MM.1S (cell line): ENCODE measurements around the gene NFE2L3.

Experiments
- DNase-seq: peaks from one replicate; pipeline ENCODE4 v3.0.0-alpha.2; 2015
- H2AFZ ChIP-seq: fragments of 300-600 bp; sonication (generic); 2 replicates; pipeline ENCODE4 v1.6.0; 2016; ENCODE audit warnings: antibody characterized with exemption, low read length
- H3F3A ChIP-seq: fragments of 300-600 bp; sonication (generic); 2 replicates; pipeline ENCODE4 v1.6.1; 2016; ENCODE audit warnings: mild to moderate bottlenecking, antibody characterized with exemption, low read length, moderate library complexity, mixed read lengths; ENCODE audit not compliant: insufficient read depth
- H3K27ac ChIP-seq: fragments of 300-600 bp; sonication (generic); 2 replicates; pipeline ENCODE4 v1.5.1; 2016; ENCODE audit warnings: mild to moderate bottlenecking, low read length
- H3K27me3 ChIP-seq: fragments of 300-600 bp; sonication (generic); replicated peaks from 2 replicates; pipeline ENCODE4 v1.6.0; 2016; ENCODE audit warnings: low read length; ENCODE audit not compliant: insufficient read depth
- H3K36me3 ChIP-seq: fragments of 300-600 bp; sonication (generic); replicated peaks from 2 replicates; pipeline ENCODE4 v1.6.1; 2016; ENCODE audit warnings: mild to moderate bottlenecking, low read length, mixed read lengths; ENCODE audit not compliant: insufficient read depth
- H3K4me1 ChIP-seq: fragments of 300-600 bp; sonication (generic); 2 replicates; pipeline ENCODE4 v1.6.1; 2016; ENCODE audit warnings: low read length, mixed read lengths
- H3K4me2 ChIP-seq: fragments of 300-600 bp; sonication (generic); 2 replicates; pipeline ENCODE4 v1.6.0; 2016; ENCODE audit warnings: low read depth, low read length
- H3K4me3 ChIP-seq: fragments of 300-600 bp; sonication (generic); 2 replicates; pipeline ENCODE4 v1.5.1; 2016; ENCODE audit warnings: low read length, mixed read lengths
- H3K79me2 ChIP-seq: fragments of 300-600 bp; sonication (generic); 2 replicates; pipeline ENCODE4 v1.6.1; 2016; ENCODE audit warnings: mixed run types, low read length, mixed read lengths
- H3K9ac ChIP-seq: fragments of 300-600 bp; sonication (generic); 2 replicates; pipeline ENCODE4 v1.6.1; 2016; ENCODE audit warnings: low read length, mixed read lengths
- H3K9me2 ChIP-seq: fragments of 300-600 bp; sonication (generic); replicated peaks from 2 replicates; pipeline ENCODE4 v1.6.1; 2016; ENCODE audit warnings: mild to moderate bottlenecking, low read length, mixed read lengths; ENCODE audit not compliant: insufficient read depth
- H3K9me3 ChIP-seq: fragments of 300-600 bp; sonication (generic); replicated peaks from 2 replicates; pipeline ENCODE4 v1.6.1; 2016; ENCODE audit warnings: mild to moderate bottlenecking, low read length, mixed read lengths; ENCODE audit not compliant: insufficient read depth
- H4K20me1 ChIP-seq: fragments of 300-600 bp; sonication (generic); 2 replicates; pipeline ENCODE4 v1.6.1; 2016; ENCODE audit warnings: mild to moderate bottlenecking, low read length, moderate library complexity, mixed read lengths; ENCODE audit not compliant: insufficient read depth
- EZH2 ChIP-seq: fragments of 300-600 bp; sonication (generic); optimal IDR thresholded peaks from 2 replicates; pipeline ENCODE3; 2017; ENCODE audit warnings: low read depth, mild to moderate bottlenecking, antibody characterized with exemption, low read length, mixed read lengths
- EZH2phosphoT487 ChIP-seq: fragments of 300-600 bp; sonication (generic); IDR thresholded peaks from 2 replicates; pipeline ENCODE4 v1.6.1; 2018; ENCODE audit warnings: antibody characterized with exemption, low read length
- TF ChIP-seq, protein P1 (sequence below): fragments of 300-600 bp; sonication (generic); IDR thresholded peaks from 2 replicates; pipeline ENCODE4 v1.5.1; 2016; ENCODE audit warnings: antibody characterized with exemption, low read length, mixed read lengths

NFE2L3 gene, protein sequence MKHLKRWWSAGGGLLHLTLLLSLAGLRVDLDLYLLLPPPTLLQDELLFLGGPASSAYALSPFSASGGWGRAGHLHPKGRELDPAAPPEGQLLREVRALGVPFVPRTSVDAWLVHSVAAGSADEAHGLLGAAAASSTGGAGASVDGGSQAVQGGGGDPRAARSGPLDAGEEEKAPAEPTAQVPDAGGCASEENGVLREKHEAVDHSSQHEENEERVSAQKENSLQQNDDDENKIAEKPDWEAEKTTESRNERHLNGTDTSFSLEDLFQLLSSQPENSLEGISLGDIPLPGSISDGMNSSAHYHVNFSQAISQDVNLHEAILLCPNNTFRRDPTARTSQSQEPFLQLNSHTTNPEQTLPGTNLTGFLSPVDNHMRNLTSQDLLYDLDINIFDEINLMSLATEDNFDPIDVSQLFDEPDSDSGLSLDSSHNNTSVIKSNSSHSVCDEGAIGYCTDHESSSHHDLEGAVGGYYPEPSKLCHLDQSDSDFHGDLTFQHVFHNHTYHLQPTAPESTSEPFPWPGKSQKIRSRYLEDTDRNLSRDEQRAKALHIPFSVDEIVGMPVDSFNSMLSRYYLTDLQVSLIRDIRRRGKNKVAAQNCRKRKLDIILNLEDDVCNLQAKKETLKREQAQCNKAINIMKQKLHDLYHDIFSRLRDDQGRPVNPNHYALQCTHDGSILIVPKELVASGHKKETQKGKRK

DNA sequence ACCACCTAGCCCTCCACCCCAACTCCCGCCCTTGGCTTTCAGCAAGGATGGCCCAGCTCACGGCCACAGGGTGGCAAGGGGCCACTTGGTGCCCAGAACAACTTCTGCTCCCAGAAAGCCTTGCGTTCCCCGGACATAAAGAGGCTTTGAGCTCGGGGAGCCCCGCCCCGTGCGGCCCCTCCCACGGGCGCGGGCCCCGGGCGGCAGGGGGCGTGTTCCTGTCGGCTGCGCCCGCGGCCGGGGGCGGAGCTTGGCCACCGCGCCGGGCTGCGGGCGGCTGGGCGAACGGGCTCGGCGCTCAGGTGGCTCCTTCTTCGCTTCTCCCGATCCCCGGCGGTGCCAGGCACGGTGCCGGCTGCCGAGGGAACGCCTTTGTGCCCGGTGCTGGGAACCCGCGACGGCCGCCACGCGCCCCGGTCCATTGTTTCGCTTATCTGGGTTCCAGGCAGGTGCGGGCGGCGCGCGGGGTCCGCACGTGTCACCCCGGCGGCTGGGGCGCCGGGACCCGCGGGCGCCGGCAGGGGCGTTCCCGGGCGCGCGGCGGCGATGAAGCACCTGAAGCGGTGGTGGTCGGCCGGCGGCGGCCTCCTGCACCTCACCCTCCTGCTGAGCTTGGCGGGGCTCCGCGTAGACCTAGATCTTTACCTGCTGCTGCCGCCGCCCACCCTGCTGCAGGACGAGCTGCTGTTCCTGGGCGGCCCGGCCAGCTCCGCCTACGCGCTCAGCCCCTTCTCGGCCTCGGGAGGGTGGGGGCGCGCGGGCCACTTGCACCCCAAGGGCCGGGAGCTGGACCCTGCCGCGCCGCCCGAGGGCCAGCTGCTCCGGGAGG lies at the start of gene NFE2L3:
TSS of gene NFE2L3 (plus strand) at position 246 of the 829 bp plus-strand sequence. CDS start at position 547, 301 bp downstream.
- Histone ChIP-seq H4K20me1 (no peaks in the 10 kb centered on the region), H3K4me1 (peaks cover 26% of the 10 kb centered on the region), H3F3A (peaks cover 34% of the 10 kb centered on the region), H3K27ac (peak within 1 kb of the TSS; percentile 84; the same call in 1 of the 2 replicates), H3K27me3 (no peaks in the 10 kb centered on the region), H3K9me3 (no peaks in the 10 kb centered on the region), H3K9ac (peak within 1 kb of the TSS; percentile 84), H3K4me3 (peak within 1 kb of the TSS; percentile 88), H3K9me2 (no peaks in the 10 kb centered on the region), H3K4me2 (peak within 1 kb of the TSS; percentile 85), H3K79me2 (peaks cover 40% of the 10 kb centered on the region), H2AFZ (peak within 1 kb of the TSS; percentile 82), H3K36me3 (no peaks in the 10 kb centered on the region)
- peak; percentile 93 for DNase-seq
- no peak for TF ChIP-seq EZH2phosphoT487
- TF ChIP-seq EZH2 = no peak
- TF ChIP-seq, protein P1, sequence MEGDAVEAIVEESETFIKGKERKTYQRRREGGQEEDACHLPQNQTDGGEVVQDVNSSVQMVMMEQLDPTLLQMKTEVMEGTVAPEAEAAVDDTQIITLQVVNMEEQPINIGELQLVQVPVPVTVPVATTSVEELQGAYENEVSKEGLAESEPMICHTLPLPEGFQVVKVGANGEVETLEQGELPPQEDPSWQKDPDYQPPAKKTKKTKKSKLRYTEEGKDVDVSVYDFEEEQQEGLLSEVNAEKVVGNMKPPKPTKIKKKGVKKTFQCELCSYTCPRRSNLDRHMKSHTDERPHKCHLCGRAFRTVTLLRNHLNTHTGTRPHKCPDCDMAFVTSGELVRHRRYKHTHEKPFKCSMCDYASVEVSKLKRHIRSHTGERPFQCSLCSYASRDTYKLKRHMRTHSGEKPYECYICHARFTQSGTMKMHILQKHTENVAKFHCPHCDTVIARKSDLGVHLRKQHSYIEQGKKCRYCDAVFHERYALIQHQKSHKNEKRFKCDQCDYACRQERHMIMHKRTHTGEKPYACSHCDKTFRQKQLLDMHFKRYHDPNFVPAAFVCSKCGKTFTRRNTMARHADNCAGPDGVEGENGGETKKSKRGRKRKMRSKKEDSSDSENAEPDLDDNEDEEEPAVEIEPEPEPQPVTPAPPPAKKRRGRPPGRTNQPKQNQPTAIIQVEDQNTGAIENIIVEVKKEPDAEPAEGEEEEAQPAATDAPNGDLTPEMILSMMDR = no peak

DNA sequence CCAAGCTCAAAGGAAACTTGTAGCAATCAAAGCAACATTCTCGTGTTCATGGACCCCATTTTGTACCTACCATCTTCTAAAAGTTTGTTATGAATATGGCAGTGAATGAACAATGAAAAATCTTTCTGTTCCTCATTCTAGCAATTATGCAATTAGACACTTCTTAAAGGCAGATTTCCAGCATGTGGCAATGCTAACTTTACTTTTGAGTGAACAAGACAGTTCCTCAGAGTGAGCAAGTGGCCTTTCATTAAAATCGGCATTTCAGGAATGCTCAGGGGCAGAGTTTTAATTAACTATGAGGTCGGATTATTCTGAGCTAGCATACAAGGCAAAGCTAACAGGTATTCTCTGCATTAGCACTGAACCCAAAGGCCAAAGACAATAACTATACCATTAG lies 48.4 kb upstream of the NFE2L3 start:
- Histone ChIP-seq H4K20me1 (no peaks in the 10 kb centered on the region), H3K4me3 (no peak overlapping the region), H3K9me2 (no peaks in the 10 kb centered on the region), H3K9ac (no peak overlapping the region), H3K79me2 (no peaks in the 10 kb centered on the region), H3K27me3 (no peaks in the 10 kb centered on the region), H2AFZ (no peak overlapping the region), H3K4me1 (no peaks in the 10 kb centered on the region), H3K27ac (no peak overlapping the region), H3K36me3 (no peaks in the 10 kb centered on the region), H3F3A (no peaks in the 10 kb centered on the region), H3K4me2 (no peak overlapping the region), H3K9me3 (no peaks in the 10 kb centered on the region)
- DNase-seq = no peak
- TF ChIP-seq EZH2 = no peak
- TF ChIP-seq, protein P1 = no peak
- no peak for TF ChIP-seq EZH2phosphoT487

DNA sequence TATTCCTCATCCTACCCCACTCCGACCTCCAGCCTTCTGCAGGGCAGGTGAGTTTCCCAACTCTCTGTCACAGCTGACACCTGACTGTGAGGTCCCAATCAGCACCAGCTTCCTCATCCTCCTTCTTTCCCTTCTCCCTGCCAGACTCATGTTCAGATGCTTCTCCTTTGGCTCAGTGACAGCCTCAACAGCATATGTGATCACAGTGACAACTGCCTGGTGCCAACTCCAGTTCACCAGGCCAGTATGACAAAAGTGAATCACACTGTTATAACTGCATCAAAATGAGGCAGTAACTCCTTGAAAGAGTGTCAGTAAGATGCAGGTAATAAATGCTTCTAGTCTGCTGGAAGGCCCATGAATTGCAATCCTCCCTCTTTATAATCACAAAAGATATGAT lies 46.8 kb upstream of the NFE2L3 start:
- Histone ChIP-seq H3K9me2 (no peaks in the 10 kb centered on the region), H3K4me1 (no peaks in the 10 kb centered on the region), H2AFZ (no peak overlapping the region), H3K9me3 (no peaks in the 10 kb centered on the region), H3K27ac (no peak overlapping the region), H3K4me2 (no peak overlapping the region), H3K36me3 (no peaks in the 10 kb centered on the region), H3K27me3 (no peaks in the 10 kb centered on the region), H3K4me3 (no peak overlapping the region), H4K20me1 (no peaks in the 10 kb centered on the region), H3F3A (no peaks in the 10 kb centered on the region), H3K79me2 (no peaks in the 10 kb centered on the region), H3K9ac (no peak overlapping the region)
- no peak for TF ChIP-seq EZH2
- no peak for DNase-seq
